Activated CD4-positive, alpha-beta T cell treated with anti-CD3 and anti-CD28 coated beads for 36 hours (primary cell): ENCODE data around the gene HPS4. TPM values are rescaled to one million over a fixed set of nuclear protein-coding genes. Genes with fewer than 3 reads are reported as not detected.
"Not testable (repeated sequence)": the region's sequence is repeated elsewhere in the genome, so short reads cannot be mapped to it uniquely, and the experiment has no call there.

Experiments
- ATAC-seq: fragments of 200-7000 bp; cut with Tn5 transposase; one replicate; pipeline ENCODE4 v1.10.0; 2021; ENCODE audit warnings: mild to moderate bottlenecking, moderate library complexity
- CTCF ChIA-PET: fragments of 350-600 bp; sonication (Branson Sonifier 250); formaldehyde crosslinking; loops from one replicate; lab custom pipeline; 2021; ENCODE audit warnings: antibody characterized with exemption; lab: Charles Lee
- POLR2A ChIA-PET: fragments of 350-600 bp; sonication (Branson Sonifier 250); formaldehyde crosslinking; loops from one replicate; lab custom pipeline; 2021; ENCODE audit warnings: antibody characterized with exemption, inconsistent platforms; lab: Charles Lee
- DNase-seq: peaks from one replicate; pipeline ENCODE4 v3.0.0-alpha.2; 2020
- H3K27ac Mint-ChIP-seq: one replicate; pipeline ENCODE4 v1.8.0; 2021; ENCODE audit warnings: mixed read lengths
- H3K27me3 Mint-ChIP-seq: one replicate; pipeline ENCODE4 v1.8.0; 2021; ENCODE audit warnings: mixed read lengths
- H3K36me3 Mint-ChIP-seq: one replicate; pipeline ENCODE4 v1.8.0; 2021; ENCODE audit warnings: low read depth, mixed read lengths
- H3K4me1 Mint-ChIP-seq: one replicate; pipeline ENCODE4 v1.8.0; 2021; ENCODE audit warnings: mixed read lengths
- H3K4me3 Mint-ChIP-seq: one replicate; pipeline ENCODE4 v1.8.0; 2021; ENCODE audit warnings: mild to moderate bottlenecking, moderate library complexity, mixed read lengths
- H3K9me3 Mint-ChIP-seq: one replicate; pipeline ENCODE4 v1.8.0; 2021; ENCODE audit warnings: low read depth, mixed read lengths
- intact Hi-C, 2 experiments: fragments of 100-400 bp; cut with DNase I in 1 of 2; cut with micrococcal nuclease in 1 of 2; formaldehyde crosslinking; loops; one replicate each; pipeline versions ENCODE4 v1.14.2 to v1.15.1; 2022 to 2024; cut with DNase I, micrococcal nuclease
- total RNA-seq, 2 experiments: library from RNA; stranded (reverse); gene quantifications; one replicate each; pipeline ENCODE4 v1.2.3, GENCODE V29; 2021

HPS4 gene
- total RNA-seq, 2 experiments from 2014 or later: 49.3 to 60.9 TPM

DNA sequence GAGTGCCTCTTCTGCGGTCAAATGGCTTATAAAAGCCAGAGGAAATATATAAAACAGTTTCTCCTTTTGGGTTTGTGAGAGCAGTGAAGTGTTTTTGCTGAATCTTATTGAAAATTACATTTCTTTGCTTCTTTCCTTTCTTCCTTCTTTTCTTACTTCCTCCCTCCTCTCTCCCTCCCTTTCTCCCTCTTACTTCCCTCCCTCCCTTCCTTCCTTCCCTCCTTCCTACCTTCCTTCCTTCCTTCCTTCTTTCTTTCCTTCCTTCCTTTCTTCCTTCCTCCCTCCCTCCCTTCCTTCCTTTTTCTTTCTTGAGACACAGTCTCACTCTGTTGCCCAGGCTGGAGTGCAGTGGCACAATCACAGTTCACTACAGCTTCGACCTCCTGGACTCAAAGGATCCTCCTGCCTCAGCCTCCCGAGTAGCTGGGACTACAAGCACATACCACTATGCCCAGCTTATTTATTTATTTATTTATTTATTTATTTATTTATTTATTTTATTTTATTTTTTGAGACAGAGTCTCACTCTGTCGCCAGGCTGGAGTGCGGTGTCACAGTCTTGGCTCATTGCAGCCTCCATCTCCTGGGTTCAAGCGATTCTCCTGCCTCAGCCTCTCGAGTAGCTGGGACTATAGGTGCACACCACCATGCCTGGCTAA lies 74.9 kb downstream of the HPS4 start:
- intact Hi-C loops: not testable (repeated sequence)

DNA sequence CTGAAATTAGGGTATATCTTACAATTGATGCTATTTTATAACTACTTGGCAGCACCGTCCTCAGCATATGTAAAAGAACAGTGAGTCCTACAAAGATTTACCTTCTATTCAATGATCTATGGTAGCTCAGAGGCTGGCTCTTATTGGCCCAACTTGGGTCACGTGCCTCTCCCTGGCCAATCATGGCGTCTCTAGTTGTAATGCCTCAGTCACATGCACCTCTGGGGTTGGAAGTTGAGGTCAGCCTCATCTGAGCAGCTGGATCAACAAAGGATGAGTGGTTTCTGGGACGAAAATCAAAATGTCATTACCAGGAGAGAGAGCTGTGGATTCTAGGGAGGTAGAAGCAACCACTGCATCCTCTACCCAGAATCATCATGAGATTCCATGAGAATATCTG lies 77.5 kb downstream of the HPS4 start:
- ChIA-PET CTCF (interaction anchor here (0.6 to 1.6 kb wide), 4 partner anchors 11 to 189 kb away, joined by 3 to 4 read pairs (median 4); no protein-coding TSS in a partner anchor), POLR2A (no interaction called here)
- ATAC-seq (no peak), DNase-seq (peak; percentile 11)
- H3K4me1 Mint-ChIP-seq: peaks cover 9% of the 10 kb centered on the region
- intact Hi-C loops: no loop called here
- H3K27me3 Mint-ChIP-seq: peaks cover 6% of the 10 kb centered on the region
- no peaks in the 10 kb centered on the region for H3K36me3 Mint-ChIP-seq
- no peak overlapping the region for H3K27ac Mint-ChIP-seq
- no peak overlapping the region for H3K4me3 Mint-ChIP-seq
- no peaks in the 10 kb centered on the region for H3K9me3 Mint-ChIP-seq

More for the DNA sequence above, 74.9 kb downstream of the HPS4 start:
- CTCF ChIA-PET, H3K9me3 Mint-ChIP-seq, H3K27me3 Mint-ChIP-seq, ATAC-seq, H3K4me1 Mint-ChIP-seq, POLR2A ChIA-PET, H3K36me3 Mint-ChIP-seq, DNase-seq, H3K4me3 Mint-ChIP-seq, H3K27ac Mint-ChIP-seq: not testable (repeated sequence)

DNA sequence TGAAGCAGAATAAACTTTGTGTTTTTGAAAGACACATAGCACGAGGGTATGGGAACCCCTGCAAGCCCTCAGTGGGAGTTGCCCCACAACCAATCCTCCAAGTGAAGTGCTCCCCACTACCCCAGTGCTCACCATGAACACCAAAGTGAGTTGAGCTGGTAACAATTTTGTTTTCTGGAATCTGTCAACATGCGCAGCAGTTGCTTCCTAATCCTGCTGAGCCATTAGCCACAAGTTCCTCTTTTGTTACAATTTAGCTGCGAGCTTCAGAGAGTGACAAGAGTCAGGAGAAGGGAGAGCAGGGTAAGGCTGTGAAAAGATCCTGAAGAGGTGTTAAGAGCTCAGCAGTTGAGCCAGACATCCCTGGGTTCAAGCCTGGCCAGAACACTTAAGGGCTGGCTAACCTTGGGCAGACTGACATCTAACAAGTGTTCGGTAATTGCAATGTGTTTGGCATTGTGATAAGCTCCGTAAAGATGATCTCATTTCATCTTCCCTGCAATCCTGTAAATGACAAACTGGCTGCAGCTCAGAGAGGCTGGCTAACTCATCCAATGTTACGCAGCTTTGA lies 78.6 kb downstream of the HPS4 start:
- H3K27me3 Mint-ChIP-seq: peaks cover 6% of the 10 kb centered on the region
- intact Hi-C loops: no loop called here
- no peak for ATAC-seq

DNA sequence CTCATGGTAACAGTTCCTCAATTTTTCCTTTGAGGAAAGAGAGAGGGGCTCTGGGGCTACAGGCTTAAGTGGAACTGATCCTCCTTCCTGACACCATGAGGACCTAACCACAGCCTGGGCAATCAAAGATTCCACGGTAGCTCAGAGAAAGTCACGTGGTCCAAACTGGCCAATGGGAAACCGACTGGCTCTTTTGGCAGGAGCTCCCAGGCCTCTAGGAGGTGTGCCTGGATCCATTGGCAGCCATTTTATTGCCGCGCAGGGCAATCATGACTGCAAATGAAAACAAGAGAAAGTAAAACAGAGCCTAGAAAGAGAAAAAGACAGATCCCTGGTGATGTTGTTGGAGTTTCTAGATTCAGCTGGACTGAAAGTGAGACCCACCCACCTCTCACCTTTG lies 81.9 kb downstream of the HPS4 start:
- no peaks in the 10 kb centered on the region for H3K36me3 Mint-ChIP-seq
- intact Hi-C loops: no loop called here
- no peak overlapping the region for H3K4me3 Mint-ChIP-seq
- no peaks in the 10 kb centered on the region for H3K9me3 Mint-ChIP-seq
- H3K4me1 Mint-ChIP-seq: peaks cover 9% of the 10 kb centered on the region
- DNase-seq (peak; percentile 12), ATAC-seq (no peak)
- no peak overlapping the region for H3K27ac Mint-ChIP-seq
- POLR2A ChIA-PET: interaction anchor here (0.6 kb wide), 1 partner anchor 34 kb away, joined by 3 read pairs; no protein-coding TSS in a partner anchor
- H3K27me3 Mint-ChIP-seq: peaks cover 6% of the 10 kb centered on the region
- CTCF ChIA-PET: interaction anchor here (0.7 to 1.4 kb wide), 4 partner anchors 9 to 1609 kb away, joined by 3 read pairs; no protein-coding TSS in a partner anchor

More for the DNA sequence above, 78.6 kb downstream of the HPS4 start:
- no peak overlapping the region for H3K4me3 Mint-ChIP-seq
- ChIA-PET CTCF (interaction anchor here (1.6 kb wide), 1 partner anchor 9 kb away, joined by 4 read pairs; no protein-coding TSS in a partner anchor), POLR2A (no interaction called here)
- H3K9me3 Mint-ChIP-seq: no peaks in the 10 kb centered on the region
- no peak for DNase-seq
- peaks cover 9% of the 10 kb centered on the region for H3K4me1 Mint-ChIP-seq
- H3K27ac Mint-ChIP-seq: no peak overlapping the region
- H3K36me3 Mint-ChIP-seq: no peaks in the 10 kb centered on the region

Other genes starting within 250 kb of the HPS4 start
- gene ASPHD2, start 54.5 kb downstream of the HPS4 start, total RNA-seq: 10 to 100 TPM; 10.2 to 10.5 TPM
- 10 to 100 TPM; 17.5 to 28.5 TPM for gene SRRD, start 94 bp upstream of the HPS4 start, total RNA-seq
- 10 to 100 TPM; 36.5 to 41.7 TPM for gene TFIP11, start 28.7 kb upstream of the HPS4 start, total RNA-seq
- 10 to 100 TPM; 17.4 to 18.3 TPM for gene TPST2, start 106.3 kb upstream of the HPS4 start, total RNA-seq
- gene CRYBB1, start 134.2 kb upstream of the HPS4 start, total RNA-seq: not detected
- gene CRYBA4, start 138.2 kb upstream of the HPS4 start, total RNA-seq: not detected
- gene MIAT, start 173.8 kb upstream of the HPS4 start, total RNA-seq: 10 to 100 TPM; 18.5 to 19.7 TPM